Skin epidermis (tissue), 12 donors: Measurements from ENCODE around the gene RNF14.
"Not testable (repeated sequence)": the region's sequence is repeated elsewhere in the genome, so short reads cannot be mapped to it uniquely, and the experiment has no call there.

Experiments used
- H3K27ac ChIP-seq, 21 experiments: fragments of 200-600 bp; sonication (generic) in 11 of 21; one replicate each; pipeline ENCODE4 v1.5.0; 2020; ENCODE audit warnings: mild to moderate bottlenecking in 3 of 21, inconsistent platforms in 2 of 21, moderate library complexity in 2 of 21
- H3K4me3 ChIP-seq, 7 experiments: fragments of 200-600 bp; sonication (generic) in 2 of 7; one replicate each; pipeline ENCODE4 v1.5.0; 2020; ENCODE audit warnings: inconsistent platforms in 2 of 7, mild to moderate bottlenecking in 2 of 7, moderate library complexity in 1 of 7

Gene RNF14

GRCh38 chr5:142034994-142035393, 66.1 kb downstream of the RNF14 start:
- H3K27ac ChIP-seq: peak overlapping the region in 1 of 21 experiments; percentile 10

GRCh38 chr5:142036918-142037317, 68.0 kb downstream of the RNF14 start:
- no peak overlapping the region for H3K4me3 ChIP-seq
- H3K27ac ChIP-seq: no peak overlapping the region

More at GRCh38 chr5:142034994-142035393, 66.1 kb downstream of the RNF14 start:
- H3K4me3 ChIP-seq: no peak overlapping the region

- H3K27ac ChIP-seq, H3K4me3 ChIP-seq: not testable (repeated sequence)
Observed at GRCh38 chr5:142037599-142037998, 68.7 kb downstream of the RNF14 start.

GRCh38 chr5:142038735-142039134, 69.8 kb downstream of the RNF14 start:
- H3K27ac ChIP-seq: no peak overlapping the region
- no peak overlapping the region for H3K4me3 ChIP-seq
